ENCODE data around the gene DRG2.

- TF ChIP-seq POLR2AphosphoS5 (IDR thresholded peaks at IDR 0.05), result no peak
- TF ChIP-seq EZH2 (IDR thresholded peaks at IDR 0.05; ENCODE audit: borderline replicate concordance, insufficient read depth, low read length, poor library complexity, severe bottlenecking), result no peak
- TF ChIP-seq, protein P1, sequence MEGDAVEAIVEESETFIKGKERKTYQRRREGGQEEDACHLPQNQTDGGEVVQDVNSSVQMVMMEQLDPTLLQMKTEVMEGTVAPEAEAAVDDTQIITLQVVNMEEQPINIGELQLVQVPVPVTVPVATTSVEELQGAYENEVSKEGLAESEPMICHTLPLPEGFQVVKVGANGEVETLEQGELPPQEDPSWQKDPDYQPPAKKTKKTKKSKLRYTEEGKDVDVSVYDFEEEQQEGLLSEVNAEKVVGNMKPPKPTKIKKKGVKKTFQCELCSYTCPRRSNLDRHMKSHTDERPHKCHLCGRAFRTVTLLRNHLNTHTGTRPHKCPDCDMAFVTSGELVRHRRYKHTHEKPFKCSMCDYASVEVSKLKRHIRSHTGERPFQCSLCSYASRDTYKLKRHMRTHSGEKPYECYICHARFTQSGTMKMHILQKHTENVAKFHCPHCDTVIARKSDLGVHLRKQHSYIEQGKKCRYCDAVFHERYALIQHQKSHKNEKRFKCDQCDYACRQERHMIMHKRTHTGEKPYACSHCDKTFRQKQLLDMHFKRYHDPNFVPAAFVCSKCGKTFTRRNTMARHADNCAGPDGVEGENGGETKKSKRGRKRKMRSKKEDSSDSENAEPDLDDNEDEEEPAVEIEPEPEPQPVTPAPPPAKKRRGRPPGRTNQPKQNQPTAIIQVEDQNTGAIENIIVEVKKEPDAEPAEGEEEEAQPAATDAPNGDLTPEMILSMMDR (IDR thresholded peaks at IDR 0.05; ENCODE audit: poor library complexity, severe bottlenecking), result no peak
- no peak for TF ChIP-seq REST (IDR thresholded peaks at IDR 0.05; ENCODE audit: borderline replicate concordance)
- no peak for TF ChIP-seq RAD21 (conservative IDR thresholded peaks at IDR 0.05)
- TF ChIP-seq EP300 (conservative IDR thresholded peaks at IDR 0.05; ENCODE audit: poor library complexity, severe bottlenecking), result no peak
- TF ChIP-seq MXI1 (conservative IDR thresholded peaks at IDR 0.05; ENCODE audit: poor library complexity, severe bottlenecking), result no peak
- TF ChIP-seq TAF1 (IDR thresholded peaks at IDR 0.05; ENCODE audit: low read depth), result no peak
Measured at GRCh38 chr17:18105595-18105994, 17.8 kb downstream of the DRG2 start.

Data from neural cell (in vitro differentiated cells).